Activated CD8-positive, alpha-beta memory T cell treated with anti-CD3 and anti-CD28 coated beads, Interleukin-2, amount 50 U/mL, for 1 hour (primary cell): ENCODE results near the gene ELL.
"Not testable (repeated sequence)": the region's sequence is repeated elsewhere in the genome, so short reads cannot be mapped to it uniquely, and the experiment has no call there.

Source experiments
- DNase-seq: peaks from one replicate; pipeline ENCODE4 v3.0.0-alpha.2; 2020; ENCODE audit errors: extremely low read depth

The ELL gene

DNA sequence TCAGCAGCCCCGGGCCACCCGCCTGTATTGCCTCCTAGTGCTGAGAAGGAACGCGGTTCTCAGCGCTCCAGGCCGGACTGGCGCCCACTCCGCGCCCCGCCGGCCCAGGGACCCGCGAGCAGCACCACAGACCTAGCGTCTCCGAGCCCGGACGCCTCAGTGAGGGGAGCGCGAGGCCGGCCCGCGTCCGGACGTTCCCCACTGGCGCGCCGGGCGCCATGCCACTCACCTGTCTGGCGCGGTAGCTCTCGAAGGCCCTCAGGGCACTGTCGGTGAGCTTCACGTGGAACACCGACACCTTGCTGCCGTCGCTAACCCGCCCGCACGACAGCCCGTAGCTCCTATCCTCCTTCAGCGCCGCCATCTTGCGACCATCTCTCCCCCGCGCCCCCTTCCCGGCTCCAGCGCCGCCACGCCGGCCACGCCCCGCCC lies at the start of gene ELL:
Gene ELL (minus strand): TSS at position 379 of the 432 bp plus-strand sequence. CDS start 15 bp downstream, at position 364.
- DNase-seq, result no peak

DNA sequence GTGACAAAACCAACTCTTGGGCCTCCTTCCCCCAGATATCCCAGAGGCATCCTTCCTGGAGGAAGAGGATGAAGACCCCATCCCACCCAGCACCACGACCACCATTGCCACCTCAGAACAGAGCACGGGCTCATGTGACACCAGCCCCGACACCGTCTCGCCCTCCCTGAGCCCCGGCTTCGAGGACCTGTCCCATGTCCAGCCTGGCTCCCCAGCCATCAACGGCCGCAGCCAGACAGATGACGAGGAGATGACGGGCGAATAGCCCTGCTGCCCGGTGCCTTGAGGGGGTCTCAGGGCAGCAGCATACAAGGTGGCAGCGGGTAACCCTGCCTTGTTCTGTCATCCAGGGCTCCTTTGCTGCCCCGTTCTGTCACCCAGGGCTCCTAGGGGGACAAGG lies 46.5 kb upstream of the ELL start:
- no peak for DNase-seq

DNA sequence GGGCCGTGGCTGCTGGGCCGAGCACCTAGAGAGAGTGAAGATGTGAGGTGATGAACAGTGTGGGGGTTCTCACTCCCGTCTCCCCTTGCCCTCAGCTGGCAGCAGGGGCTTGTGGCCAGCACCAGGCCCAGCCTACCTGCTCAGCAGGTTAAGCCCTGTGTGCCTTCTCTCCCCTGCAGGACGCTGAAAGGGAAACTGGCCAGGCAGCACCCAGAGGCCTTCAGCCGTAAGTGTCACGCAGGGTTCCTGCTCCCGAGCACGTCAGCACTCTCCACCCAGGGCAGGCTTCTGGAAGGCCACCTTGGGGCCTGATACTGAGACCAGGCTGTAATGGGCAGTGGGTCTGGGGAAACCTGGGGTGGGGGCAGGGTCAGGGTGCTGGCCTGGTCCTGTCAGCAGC lies 45.1 kb upstream of the ELL start:
- no peak for DNase-seq

- no peak for DNase-seq
Observed at GRCh38 chr19:18562086-18562485, 40.2 kb upstream of the ELL start.

GRCh38 chr19:18559685-18560084 lies 37.8 kb upstream of the ELL start:
- DNase-seq, result no peak

GRCh38 chr19:18558604-18559003 lies 36.7 kb upstream of the ELL start:
- no peak for DNase-seq

DNA sequence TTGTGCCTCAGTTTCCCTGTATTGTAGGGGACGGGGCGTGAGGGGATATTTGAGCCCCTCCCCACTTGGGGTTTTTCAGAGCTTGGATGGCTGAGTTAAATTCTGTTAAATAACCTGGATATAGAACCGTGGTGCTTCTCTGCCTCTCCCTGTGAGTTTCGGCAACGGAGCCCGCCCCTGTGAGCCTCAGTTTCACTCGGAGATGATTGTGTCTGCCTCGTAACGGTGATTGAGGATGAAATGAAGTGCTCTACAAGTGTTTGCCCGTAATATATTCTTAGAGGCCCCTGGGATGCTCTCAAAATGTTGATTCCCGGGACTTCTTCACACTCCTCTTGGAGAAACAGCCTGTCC lies 36.3 kb upstream of the ELL start:
- DNase-seq, result no peak

- DNase-seq, result peak; percentile 99
Observed at GRCh38 chr19:18557411-18558201, 35.7 kb upstream of the ELL start, which contains the start of gene KXD1. Gene KXD1, plus strand, starts transcription at chr19:18557870. Its CDS starts 4,187 bp downstream, at chr19:18562057.

DNA sequence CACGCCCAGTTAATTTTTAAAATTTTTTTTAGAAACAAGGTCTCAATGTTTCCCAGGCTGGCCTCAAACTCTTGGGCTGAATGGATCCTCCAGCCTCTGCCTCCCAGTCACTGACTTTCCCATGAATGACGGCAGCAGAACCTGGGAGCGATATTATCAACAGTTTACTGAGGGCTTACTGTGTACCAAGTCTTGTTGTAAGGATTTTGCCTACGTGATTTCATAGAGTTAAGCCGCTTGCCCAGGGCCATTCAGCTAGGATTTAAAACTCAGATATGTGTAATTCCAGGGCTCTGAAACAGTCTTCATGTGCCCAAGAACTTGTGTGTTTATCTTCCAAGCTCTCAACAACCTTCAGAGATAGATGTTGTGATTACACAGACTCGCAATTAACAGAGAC lies 29.8 kb upstream of the ELL start:
- DNase-seq, result no peak

GRCh38 chr19:18543814-18544475 lies 22.1 kb upstream of the ELL start:
- peak; percentile 40 for DNase-seq

- peak; percentile 81 for DNase-seq
Observed at GRCh38 chr19:18542941-18543813, 21.3 kb upstream of the ELL start, which contains the start of gene FKBP8. Gene FKBP8, minus strand, starts transcription at chr19:18543573. Its CDS starts 1,603 bp downstream, at chr19:18541970.

- DNase-seq, result no peak
Observed at GRCh38 chr19:18541992-18542940, 20.4 kb upstream of the ELL start.

DNA sequence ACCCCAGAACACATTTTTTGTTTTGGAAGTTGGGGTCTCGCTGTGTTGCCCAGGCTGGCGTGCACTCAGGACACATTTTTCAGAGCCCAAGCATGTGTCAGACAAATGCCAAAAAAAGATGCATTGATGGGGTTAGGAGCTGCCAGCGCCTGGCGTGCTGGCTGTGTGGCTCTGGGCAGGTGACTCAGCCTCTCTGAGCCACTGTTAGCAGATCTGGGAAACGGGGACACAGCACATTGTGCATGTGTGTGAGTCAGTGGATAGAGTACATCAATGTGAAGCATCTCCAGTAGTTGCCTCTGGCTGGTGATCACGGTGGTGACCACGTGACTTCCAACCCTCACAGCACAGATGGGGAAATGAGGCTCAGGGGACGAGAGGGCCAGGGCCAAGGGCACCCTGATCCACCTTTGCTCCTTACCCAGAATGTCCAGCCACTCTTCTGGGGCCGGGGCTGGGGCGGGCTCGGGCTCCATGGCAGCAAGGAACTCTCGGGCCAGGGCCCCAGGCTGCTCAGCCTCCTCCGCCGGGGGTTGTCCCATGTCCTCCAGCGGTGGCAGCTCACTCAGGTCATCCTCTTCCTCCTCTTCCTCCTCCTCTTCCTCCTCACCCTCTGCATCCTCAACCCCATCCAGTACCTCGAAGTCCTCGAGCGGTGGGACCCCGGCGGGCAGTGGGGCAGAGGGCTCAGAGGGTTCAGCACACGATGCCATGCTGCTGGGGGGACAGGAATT lies 19.6 kb upstream of the ELL start:
- no peak for DNase-seq

DNA sequence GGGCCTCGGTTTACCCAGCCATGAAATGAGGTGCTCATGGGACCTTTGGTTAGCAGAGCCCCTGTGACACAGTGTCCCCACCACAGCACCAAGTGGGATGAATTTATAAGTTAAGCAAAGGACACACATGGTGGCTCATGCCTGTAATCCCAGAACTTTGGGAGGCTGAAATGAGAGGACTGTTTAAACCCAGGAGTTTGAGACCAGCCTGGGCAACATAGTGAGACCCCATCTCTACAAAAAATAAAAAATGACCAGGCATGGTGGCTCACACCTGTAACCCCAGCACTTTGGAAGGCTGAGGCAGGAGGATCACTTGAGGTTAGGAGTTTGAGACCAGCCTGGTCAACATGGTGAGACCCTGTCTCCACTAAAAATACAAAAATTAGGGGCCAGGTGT lies 18.3 kb upstream of the ELL start:
- DNase-seq, result not testable (repeated sequence)

DNA sequence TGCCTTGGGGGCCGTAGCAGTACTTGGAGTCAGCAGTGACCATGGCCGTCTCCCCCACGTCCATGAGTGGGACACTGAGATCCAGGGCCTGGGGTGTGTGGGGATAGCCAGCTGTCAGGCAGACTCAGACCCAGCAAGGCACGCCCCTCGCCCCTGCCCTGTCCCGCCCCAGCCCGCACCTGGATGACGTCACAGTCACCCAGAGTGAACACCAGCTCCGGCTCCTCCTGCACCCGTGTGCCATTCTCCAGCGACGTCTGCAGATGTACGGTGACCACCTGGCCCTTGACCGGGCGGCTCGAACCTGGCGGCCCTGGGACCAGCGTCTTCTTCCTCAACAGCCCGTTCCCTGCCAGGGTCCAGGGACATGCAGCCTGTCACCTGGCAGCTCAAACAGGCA lies 17.5 kb upstream of the ELL start:
- no peak for DNase-seq

- no peak for DNase-seq
Observed at GRCh38 chr19:18538115-18538514, 16.2 kb upstream of the ELL start.

- DNase-seq, result no peak
Observed at GRCh38 chr19:18537431-18537830, 15.6 kb upstream of the ELL start.

DNA sequence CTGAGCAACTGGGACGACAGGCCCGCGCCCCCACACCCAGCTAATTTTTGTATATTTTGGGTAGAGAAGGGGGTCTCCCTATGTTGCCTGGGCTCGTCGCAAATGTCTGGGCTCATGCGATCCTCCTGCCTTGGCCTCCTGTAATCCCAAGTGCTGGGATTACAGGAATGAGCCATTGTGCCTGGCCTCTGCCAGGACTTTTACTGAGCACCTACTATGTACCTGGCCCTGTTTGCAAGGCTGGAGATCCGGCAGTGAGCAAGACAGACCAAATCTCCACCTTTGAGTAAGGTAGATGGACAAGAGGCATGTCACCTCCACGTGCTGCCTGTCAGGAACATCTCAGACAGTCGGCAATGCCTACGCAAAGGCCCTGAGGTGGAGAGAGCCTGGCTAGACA lies 14.6 kb upstream of the ELL start:
- no peak for DNase-seq

DNA sequence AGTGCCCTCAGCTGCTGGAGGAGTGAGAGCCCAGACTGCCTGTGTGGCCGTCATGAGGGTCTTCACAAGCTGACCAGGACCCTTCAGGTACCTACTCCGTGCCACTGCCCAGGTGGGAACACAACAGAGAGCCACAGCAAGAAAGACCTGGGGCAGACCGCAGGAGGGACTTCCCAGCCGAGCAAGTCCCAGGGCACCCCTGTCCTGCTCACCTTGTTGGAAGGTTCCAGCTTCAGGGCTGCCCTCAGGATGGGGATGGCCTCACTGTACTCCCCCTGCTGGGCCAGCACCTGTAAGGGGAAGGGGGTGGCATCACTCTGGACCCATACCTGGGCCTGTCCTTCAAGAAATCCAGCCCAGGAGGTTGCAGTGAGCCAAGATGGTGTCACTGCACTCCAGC lies 11.2 kb upstream of the ELL start:
- DNase-seq, result no peak

DNA sequence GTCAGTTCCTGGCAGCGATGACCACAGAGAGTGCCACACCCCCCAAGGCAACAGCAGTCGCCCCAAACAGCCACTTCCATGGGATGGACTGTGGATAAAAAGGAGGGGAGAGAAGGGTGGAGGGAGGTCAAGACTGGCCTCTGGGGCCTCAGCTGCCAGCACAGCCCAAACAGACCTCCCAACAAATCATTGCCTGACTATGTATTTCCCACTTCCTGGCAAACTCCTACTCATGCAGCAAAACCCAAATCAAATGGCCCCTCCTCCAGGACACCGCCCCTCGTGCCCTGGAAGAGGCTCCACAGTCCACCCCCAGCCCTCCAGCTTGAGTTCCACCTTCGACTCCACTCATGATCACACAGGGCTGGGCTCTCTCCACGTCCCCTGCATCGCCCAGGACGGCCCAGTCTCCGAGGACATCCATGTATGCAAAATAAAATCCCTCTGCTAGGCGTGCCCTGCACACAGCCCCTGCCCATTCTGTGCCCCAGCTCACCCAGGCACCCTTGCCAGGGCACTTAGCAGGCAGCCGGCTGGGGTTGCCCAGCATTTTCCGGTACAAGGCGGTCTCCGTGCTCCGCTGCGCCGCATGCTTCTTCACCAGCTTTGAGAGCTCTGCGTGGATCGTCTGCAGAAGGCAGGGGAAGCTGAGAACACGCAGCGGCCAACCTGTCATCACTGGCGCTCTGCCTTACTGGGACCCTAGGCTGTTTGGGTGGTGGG lies 10.5 kb upstream of the ELL start:
- no peak for DNase-seq
